ENCODE measurements around the gene TMEM187.

DNA sequence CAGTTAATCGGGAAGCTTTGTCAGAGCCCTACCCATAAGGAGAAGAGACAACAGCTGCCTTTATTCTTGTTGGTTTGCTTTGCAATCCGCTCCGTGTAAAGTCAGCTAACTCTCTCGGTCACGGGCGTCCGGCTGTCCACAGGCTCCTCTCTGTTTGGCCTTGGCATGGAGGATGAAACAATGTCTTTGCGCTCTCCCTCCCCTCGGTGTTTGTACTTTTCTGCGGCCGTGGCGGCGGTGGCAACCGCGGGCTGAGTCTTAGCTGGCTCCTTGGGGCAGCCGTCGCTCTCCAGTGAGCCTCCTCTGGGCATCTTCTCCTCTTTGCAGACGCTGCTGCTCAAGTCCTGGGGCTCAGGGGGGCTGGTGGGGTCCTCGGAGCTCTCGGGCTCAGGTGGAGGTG is 57.7 kb downstream of the TMEM187 start:
- TF ChIP-seq, protein P1, sequence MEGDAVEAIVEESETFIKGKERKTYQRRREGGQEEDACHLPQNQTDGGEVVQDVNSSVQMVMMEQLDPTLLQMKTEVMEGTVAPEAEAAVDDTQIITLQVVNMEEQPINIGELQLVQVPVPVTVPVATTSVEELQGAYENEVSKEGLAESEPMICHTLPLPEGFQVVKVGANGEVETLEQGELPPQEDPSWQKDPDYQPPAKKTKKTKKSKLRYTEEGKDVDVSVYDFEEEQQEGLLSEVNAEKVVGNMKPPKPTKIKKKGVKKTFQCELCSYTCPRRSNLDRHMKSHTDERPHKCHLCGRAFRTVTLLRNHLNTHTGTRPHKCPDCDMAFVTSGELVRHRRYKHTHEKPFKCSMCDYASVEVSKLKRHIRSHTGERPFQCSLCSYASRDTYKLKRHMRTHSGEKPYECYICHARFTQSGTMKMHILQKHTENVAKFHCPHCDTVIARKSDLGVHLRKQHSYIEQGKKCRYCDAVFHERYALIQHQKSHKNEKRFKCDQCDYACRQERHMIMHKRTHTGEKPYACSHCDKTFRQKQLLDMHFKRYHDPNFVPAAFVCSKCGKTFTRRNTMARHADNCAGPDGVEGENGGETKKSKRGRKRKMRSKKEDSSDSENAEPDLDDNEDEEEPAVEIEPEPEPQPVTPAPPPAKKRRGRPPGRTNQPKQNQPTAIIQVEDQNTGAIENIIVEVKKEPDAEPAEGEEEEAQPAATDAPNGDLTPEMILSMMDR (conservative IDR thresholded peaks at IDR 0.05; ENCODE audit: low read length) = no peak
- TF ChIP-seq EZH2phosphoT487 (IDR thresholded peaks at IDR 0.05; ENCODE audit: borderline replicate concordance, low read depth, low read length) = no peak
